DND-41 (cell line): ENCODE measurements around the gene NR2C2AP.

ENCODE experiments used
- ATAC-seq: fragments of 200-7000 bp; cut with Tn5 transposase; 3 replicates; pipeline ENCODE4 v1.9.1; 2021; ENCODE audit warnings: low read depth; ENCODE audit not compliant: insufficient read depth
- DNase-seq: peaks from one replicate; pipeline ENCODE4 v3.0.0-alpha.2; 2020
- H2AFZ ChIP-seq: 2 replicates; pipeline ENCODE4 v1.6.0; 2012; ENCODE audit warnings: low read depth, low read length
- H3K27ac ChIP-seq: 2 replicates; pipeline ENCODE4 v1.5.1; 2012; ENCODE audit warnings: low read length, inconsistent platforms
- H3K27me3 ChIP-seq: fragments of 200-600 bp; sonication (generic); 2 replicates; pipeline ENCODE4 v1.6.0; 2012; ENCODE audit warnings: low read length, mild to moderate bottlenecking, inconsistent platforms; ENCODE audit not compliant: insufficient read depth, poor library complexity
- H3K36me3 ChIP-seq: 2 replicates; pipeline ENCODE4 v1.5.1; 2012; ENCODE audit warnings: low read length, inconsistent platforms; ENCODE audit not compliant: insufficient read depth
- H3K4me1 ChIP-seq: 2 replicates; pipeline ENCODE4 v1.5.1; 2012; ENCODE audit warnings: mild to moderate bottlenecking, low read length; ENCODE audit not compliant: insufficient read depth
- H3K4me2 ChIP-seq: 2 replicates; pipeline ENCODE4 v1.6.0; 2012; ENCODE audit warnings: mild to moderate bottlenecking, moderate library complexity, low read length, inconsistent platforms; ENCODE audit not compliant: insufficient read depth
- H3K4me3 ChIP-seq, 2 experiments: fragments of 200-600 bp in 1 of 2; shearing (Covaris generic) in 1 of 2; 2 replicates each; pipeline ENCODE4 v1.5.1; 2012 to 2016; ENCODE audit warnings: inconsistent platforms in 2 of 2, low read length in 2 of 2, mild to moderate bottlenecking in 2 of 2, low read depth in 1 of 2, moderate library complexity in 1 of 2
- H3K79me2 ChIP-seq: 2 replicates; pipeline ENCODE4 v1.6.0; 2012; ENCODE audit warnings: low read length, inconsistent platforms; ENCODE audit not compliant: insufficient read depth
- H3K9ac ChIP-seq: 2 replicates; pipeline ENCODE4 v1.6.0; 2012; ENCODE audit warnings: low read depth, mild to moderate bottlenecking, inconsistent platforms, low read length, moderate library complexity
- H3K9me3 ChIP-seq: 2 replicates; pipeline ENCODE4 v1.5.1; 2012; ENCODE audit warnings: low read length, moderate library complexity, mild to moderate bottlenecking, inconsistent platforms; ENCODE audit not compliant: insufficient read depth, severe bottlenecking
- H4K20me1 ChIP-seq: 2 replicates; pipeline ENCODE4 v1.6.0; 2012; ENCODE audit warnings: low read length; ENCODE audit not compliant: insufficient read depth
- CTCF ChIP-seq: IDR thresholded peaks from 2 replicates; pipeline ENCODE4 v1.5.1; 2012; ENCODE audit warnings: borderline replicate concordance, low read length, moderate library complexity, mild to moderate bottlenecking; ENCODE audit not compliant: poor library complexity, severe bottlenecking; ENCODE audit errors: extremely low read depth
- EZH2 ChIP-seq: IDR thresholded peaks from 3 replicates; pipeline ENCODE4 v1.6.1; 2012; ENCODE audit warnings: borderline replicate concordance, low read depth, mild to moderate bottlenecking, moderate library complexity, low read length, inconsistent platforms; ENCODE audit not compliant: severe bottlenecking

NR2C2AP gene

GRCh38 chr19:19192910-19193423 lies 10.2 kb downstream of the NR2C2AP start:
- H3K36me3 ChIP-seq, result peaks cover 19% of the 10 kb centered on the region
- H3K9ac ChIP-seq, result peak overlapping the region; percentile 68
- H3K4me2 ChIP-seq, result peak overlapping the region; percentile 78
- peak overlapping the region; percentile 44 to 64; a peak in 3 of 4 replicates for H3K4me3 ChIP-seq
- no peak for DNase-seq
- peak overlapping the region; percentile 86 for H2AFZ ChIP-seq
- H3K4me1 ChIP-seq, result peaks cover 44% of the 10 kb centered on the region
- no peaks in the 10 kb centered on the region for H3K27me3 ChIP-seq
- TF ChIP-seq CTCF (no peak), EZH2 (no peak)
- peaks cover 19% of the 10 kb centered on the region for H4K20me1 ChIP-seq
- H3K79me2 ChIP-seq, result peaks cover 60% of the 10 kb centered on the region
- H3K9me3 ChIP-seq, result no peaks in the 10 kb centered on the region
- peak; percentile 4; the same call in 2 of the 3 replicates for ATAC-seq
- peak overlapping the region; percentile 83 for H3K27ac ChIP-seq

GRCh38 chr19:19192078-19192882 lies 10.9 kb downstream of the NR2C2AP start, which contains the start of the genes BORCS8 and RFXANK:
BORCS8 (minus strand) TSS chr19:19192152; CDS start chr19:19192117, 35 bp downstream.
RFXANK (plus strand) TSS chr19:19192258; CDS start chr19:19193947, 1,689 bp downstream.
- Histone ChIP-seq H3K79me2 (peaks cover 60% of the 10 kb centered on the region), H3K4me2 (peak within 1 kb of the TSS; percentile 78), H2AFZ (peak within 1 kb of the TSS; percentile 95), H3K36me3 (peaks cover 17% of the 10 kb centered on the region), H3K4me3 (peak within 1 kb of the TSS; percentile 64 to 79; a peak in 3 of 4 replicates), H3K27ac (peak within 1 kb of the TSS; percentile 86), H3K27me3 (no peaks in the 10 kb centered on the region), H3K4me1 (peaks cover 44% of the 10 kb centered on the region), H3K9ac (peak within 1 kb of the TSS; percentile 80), H4K20me1 (peaks cover 19% of the 10 kb centered on the region), H3K9me3 (no peaks in the 10 kb centered on the region)
- peak; percentile 100 for DNase-seq
- TF ChIP-seq CTCF (no peak), EZH2 (no peak)
- peak; percentile 90 for ATAC-seq

GRCh38 chr19:19191768-19192077 lies 11.5 kb downstream of the NR2C2AP start:
- Histone ChIP-seq H3K27me3 (no peaks in the 10 kb centered on the region), H3K4me2 (peak overlapping the region; percentile 69), H3K36me3 (peaks cover 15% of the 10 kb centered on the region), H2AFZ (peak overlapping the region; percentile 95), H3K27ac (peak overlapping the region; percentile 86), H3K4me3 (peak overlapping the region; percentile 64 to 79; a peak in 3 of 4 replicates), H3K9ac (peak overlapping the region; percentile 80), H3K9me3 (no peaks in the 10 kb centered on the region), H3K79me2 (peaks cover 55% of the 10 kb centered on the region), H4K20me1 (peaks cover 19% of the 10 kb centered on the region), H3K4me1 (peaks cover 44% of the 10 kb centered on the region)
- no peak for TF ChIP-seq EZH2
- TF ChIP-seq CTCF, result no peak
- no peak for ATAC-seq
- no peak for DNase-seq
